SIG-M5 (cell line): ENCODE results near the gene TBX21.

Experiments
- DNase-seq: peaks from one replicate; lab custom pipeline; 2025; lab: John Stamatoyannopoulos, UW

Gene TBX21, protein sequence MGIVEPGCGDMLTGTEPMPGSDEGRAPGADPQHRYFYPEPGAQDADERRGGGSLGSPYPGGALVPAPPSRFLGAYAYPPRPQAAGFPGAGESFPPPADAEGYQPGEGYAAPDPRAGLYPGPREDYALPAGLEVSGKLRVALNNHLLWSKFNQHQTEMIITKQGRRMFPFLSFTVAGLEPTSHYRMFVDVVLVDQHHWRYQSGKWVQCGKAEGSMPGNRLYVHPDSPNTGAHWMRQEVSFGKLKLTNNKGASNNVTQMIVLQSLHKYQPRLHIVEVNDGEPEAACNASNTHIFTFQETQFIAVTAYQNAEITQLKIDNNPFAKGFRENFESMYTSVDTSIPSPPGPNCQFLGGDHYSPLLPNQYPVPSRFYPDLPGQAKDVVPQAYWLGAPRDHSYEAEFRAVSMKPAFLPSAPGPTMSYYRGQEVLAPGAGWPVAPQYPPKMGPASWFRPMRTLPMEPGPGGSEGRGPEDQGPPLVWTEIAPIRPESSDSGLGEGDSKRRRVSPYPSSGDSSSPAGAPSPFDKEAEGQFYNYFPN

DNA sequence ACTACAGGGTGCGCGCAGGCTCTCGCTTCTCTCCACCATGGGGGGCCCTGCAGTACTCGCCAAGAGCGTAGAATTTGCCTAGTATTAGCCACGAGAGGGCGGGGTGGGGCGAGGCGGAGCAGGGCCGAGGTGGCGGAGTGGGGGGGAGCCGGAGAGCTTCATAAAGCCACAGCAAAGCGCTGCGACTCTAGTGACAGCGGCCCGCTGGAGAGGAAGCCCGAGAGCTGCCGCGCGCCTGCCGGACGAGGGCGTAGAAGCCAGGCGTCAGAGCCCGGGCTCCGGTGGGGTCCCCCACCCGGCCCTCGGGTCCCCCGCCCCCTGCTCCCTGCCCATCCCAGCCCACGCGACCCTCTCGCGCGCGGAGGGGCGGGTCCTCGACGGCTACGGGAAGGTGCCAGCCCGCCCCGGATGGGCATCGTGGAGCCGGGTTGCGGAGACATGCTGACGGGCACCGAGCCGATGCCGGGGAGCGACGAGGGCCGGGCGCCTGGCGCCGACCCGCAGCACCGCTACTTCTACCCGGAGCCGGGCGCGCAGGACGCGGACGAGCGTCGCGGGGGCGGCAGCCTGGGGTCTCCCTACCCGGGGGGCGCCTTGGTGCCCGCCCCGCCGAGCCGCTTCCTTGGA, at the start of gene TBX21:
Gene TBX21 (plus strand): TSS at position 190 of the 627 bp plus-strand sequence. CDS start 219 bp downstream, at position 409.
- peak; percentile 48 for DNase-seq

DNA sequence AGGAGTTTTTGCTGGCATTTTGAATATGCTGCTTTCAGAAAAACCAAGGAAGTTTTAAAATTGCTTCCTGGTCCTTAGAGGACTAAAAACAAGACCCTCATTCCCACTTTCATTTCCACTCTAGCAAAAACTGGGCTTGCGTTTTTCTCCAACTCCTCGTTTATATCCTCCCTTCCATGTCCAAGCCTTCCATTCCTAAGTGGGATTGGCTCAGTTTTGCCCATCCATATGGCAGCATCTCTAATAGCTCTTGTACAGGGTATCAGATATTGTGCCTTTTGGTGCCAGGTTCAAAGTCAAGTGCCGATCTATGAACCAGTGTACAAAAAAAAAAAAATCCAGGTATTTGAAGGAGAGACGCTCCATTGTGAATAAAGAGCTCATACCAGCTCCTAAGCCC, 49.0 kb upstream of the TBX21 start:
- DNase-seq = no peak

DNA sequence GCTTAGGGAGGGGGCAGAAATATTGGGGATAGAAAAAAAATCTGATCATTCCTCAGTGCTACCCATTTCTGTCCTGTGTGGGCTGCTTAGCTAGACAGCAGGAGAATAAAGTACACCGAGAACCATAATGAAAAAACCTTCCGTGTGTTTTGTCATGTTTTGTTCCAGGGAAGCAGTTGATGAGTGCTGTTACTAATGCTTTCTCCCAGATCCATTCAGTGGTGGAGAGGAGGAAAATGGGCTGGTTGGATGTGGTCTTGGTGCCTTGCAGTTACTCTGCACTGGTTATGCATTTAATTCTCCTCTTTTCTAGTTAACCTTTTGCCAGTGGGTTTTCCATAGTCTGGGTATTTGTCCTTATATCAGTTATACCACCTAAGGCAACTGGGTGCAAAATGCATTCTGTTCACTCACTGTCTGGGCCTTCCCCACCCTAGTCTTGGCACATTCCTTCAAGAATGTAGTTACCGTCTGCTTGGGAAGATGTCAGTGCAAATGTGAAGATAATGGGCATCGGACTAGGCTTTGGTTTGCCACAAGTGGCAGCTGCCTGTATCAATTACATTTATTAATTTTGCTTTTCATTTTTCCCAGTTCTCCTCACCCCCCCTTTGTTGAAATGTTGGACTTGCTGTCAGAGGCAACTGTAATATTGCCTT, 48.4 kb upstream of the TBX21 start:
- no peak for DNase-seq

DNA sequence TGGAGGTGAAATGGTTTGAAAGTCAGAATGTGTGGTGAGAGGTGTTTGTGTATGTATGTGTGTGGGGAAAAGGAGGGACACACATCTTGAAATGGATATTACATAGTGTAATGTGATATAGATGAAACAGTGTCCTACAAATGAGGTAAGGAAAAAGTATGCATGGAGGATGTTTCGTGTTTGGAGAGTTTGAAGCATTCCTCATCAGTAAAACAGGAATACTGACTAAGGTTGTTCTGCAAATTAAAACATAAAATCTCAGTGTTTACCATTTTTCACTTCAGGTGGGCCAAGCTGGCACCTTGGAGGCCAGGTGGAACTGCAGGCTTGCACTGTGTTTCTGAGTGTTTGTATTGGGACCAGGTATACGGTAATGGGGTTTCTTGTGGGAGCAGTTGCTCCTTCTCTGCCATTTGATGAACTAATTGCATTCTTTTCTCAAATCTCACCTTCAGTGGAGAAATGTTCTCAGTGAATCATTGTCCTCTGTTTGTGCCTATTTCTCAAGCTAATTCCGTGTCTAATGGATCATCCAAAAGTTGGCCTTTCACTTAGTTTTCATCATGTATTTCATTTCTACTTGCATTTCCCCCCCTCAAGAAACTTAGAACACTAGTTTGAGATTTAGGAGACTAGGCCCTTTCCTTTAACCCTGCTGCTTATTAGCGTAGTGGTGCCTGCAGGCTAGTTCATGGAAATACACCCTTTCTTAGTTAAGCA, 47.3 kb upstream of the TBX21 start:
- no peak for DNase-seq

DNA sequence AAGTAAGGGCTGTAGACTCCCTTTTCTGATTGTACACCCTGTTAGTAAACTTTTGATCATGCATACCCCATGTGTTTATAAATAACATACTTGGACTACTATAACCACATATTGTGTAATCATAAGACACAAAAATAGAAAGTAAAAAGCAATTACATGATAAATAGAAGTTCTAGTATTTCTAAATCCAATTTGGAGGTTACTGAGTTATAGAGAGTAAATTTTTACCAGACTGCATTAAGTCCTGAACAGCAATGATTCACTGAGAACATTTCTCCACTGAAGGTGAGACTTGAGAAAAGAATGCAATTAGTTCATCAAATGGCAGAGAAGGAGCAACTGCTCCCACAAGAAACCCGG, 46.8 kb upstream of the TBX21 start:
- DNase-seq = no peak

DNA sequence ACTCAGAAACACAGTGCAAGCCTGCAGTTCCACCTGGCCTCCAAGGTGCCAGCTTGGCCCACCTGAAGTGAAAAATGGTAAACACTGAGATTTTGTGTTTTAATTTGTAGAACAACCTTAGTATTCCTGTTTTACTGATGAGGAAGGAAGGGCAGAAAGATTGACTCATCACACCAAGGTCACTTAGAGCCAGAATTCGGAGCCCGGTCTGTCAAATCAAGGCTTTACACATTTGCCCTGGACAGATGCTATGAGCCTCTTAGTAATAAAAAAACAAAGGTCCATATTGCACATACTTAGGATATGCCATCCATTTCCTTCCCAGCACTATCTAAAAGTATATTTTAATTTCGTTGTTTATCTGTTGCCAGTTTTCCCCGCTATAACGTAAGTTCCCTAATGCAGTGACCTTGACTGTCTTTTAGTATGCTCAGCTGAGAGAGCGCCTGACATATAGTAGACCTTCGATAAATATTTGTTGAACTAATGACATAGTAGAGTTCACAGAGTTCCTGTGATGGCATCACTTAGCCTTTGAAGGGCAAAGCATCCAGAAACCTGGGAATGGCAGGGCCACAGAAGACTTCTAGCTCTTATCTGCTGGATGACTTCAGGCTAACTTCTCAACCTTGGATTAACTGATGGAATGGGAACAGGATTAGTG, 46.2 kb upstream of the TBX21 start:
- no peak for DNase-seq

DNA sequence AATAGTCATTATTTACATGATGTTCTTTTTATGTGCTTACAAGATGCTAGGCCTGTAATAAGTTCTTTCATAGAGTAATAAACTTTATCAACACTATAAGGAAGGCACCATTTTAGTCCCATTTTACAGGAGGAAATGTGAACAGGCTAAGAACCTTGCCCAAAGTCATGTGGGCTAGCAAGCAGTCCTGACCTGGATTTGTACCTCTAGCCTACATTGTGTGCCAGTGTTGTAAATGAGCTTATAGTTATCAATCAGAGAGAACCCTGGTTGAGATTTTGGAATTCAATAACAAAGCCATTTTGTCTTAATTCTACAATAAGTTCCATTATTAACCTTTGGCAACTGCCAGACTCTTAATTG, 45.7 kb upstream of the TBX21 start:
- DNase-seq = no peak

DNA sequence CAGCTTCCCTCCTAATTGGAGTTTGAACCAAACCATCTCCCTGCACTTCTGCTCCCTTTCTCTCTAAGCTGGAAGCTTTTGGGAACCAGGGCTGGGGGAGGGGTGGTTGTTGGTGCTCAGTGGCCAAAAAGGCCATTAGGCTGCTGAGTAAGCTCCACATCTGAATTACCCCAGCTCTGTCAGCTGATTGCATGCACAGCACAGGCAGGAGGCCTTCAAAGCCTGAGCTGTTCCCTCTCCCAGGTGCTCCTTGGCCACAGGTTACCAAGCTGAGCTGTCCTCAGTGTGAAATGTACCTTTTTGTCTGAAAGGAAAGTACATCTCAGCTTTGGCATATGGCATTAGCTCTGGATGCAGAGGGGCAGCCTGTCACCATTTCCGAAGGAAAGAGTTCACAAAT, 45.3 kb upstream of the TBX21 start:
- no peak for DNase-seq

DNA sequence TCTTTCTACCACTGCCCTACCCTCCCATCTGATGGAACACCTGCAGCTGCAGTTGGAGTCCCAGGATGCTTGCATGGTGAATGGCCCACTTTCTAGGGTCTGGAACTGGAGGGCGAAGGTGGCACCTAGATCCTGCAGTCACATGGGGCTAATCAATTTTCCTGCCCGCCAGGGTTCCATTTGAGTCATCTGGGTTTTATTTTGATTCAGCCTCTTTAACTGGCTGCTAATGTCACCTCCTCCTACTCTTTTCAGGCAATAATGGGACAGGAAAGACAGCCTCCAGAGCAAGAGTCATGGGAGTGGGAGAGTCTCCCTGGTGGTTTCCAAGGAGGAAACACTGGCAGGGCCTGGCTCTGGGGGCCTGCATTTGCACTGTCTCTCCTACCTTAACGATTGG, 42.9 kb upstream of the TBX21 start:
- DNase-seq = no peak

DNA sequence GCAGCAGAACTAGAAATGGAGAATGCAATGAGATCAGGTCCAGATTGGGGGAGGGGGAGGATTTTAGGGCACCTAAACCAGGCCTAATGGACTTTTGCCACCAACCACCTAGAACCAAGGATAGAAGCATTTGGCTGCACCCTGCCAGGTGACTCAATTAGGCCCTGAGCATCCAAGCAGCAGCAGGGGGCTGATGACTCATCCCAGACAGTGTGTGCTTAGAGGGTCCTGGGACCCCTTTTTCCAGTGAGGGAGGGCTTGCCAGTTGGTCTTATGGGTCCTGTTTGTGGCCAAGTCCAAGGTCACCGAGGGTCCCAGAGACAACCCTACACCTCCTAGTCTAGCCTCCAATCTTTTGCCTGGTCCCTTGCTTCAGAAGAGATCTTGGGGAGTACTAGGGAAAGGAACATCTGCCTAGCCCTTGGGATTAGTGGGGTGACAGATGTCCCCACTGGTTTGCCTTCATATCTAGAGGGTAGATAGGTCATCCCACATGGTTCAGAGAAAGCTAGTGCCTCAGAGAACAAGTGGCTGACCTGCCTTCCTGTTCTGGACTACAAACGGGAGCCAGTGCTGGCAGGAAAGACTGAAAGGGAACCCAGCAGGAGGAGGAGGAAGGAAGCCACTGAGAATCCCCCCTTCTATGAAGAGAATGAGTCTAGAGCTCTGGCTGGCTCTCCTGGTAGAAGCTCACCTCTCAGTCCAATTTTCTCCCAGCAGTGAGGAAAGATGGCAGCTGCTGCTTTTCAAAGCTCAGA, 40.7 kb upstream of the TBX21 start:
- DNase-seq = no peak

DNA sequence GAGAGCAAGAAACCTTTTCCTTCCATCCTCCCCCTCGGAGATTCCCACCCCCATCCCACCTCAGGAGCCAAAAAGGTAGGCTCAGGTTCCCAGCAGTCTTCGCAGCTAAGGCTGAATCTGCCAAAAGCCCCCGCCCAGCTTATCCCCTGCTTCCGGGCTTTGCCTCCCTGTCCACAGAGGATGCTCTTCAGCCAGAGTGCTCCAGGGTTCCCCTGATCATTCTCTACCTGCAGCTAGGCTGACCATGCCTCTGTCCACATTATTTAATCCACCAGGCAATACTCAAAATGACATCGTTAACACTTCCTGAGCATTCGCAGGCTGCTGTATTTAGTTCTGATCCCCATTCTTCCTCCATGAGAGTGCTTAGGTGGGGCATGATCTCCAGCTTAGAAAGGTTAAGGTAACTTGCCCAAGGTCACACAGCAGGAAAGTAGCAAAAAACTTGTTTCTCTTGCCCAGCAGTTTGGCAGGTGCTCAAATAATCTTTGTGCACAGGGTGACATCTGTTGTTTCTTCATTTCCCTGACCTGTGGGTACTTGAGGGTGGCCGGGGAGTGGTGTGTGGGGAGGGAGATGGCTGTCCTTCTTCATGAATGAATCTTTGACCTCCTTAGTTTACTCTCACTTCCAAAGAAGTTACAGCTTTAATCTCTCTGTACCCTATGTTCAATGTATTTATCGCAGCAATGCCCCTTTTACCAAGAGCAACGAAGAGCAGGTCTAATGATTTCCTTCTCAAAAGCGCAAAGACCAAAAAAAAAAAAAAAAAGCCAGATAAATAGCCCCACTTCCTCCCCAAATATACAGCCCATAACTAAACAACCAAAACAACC, 39.9 kb upstream of the TBX21 start:
- no peak for DNase-seq

DNA sequence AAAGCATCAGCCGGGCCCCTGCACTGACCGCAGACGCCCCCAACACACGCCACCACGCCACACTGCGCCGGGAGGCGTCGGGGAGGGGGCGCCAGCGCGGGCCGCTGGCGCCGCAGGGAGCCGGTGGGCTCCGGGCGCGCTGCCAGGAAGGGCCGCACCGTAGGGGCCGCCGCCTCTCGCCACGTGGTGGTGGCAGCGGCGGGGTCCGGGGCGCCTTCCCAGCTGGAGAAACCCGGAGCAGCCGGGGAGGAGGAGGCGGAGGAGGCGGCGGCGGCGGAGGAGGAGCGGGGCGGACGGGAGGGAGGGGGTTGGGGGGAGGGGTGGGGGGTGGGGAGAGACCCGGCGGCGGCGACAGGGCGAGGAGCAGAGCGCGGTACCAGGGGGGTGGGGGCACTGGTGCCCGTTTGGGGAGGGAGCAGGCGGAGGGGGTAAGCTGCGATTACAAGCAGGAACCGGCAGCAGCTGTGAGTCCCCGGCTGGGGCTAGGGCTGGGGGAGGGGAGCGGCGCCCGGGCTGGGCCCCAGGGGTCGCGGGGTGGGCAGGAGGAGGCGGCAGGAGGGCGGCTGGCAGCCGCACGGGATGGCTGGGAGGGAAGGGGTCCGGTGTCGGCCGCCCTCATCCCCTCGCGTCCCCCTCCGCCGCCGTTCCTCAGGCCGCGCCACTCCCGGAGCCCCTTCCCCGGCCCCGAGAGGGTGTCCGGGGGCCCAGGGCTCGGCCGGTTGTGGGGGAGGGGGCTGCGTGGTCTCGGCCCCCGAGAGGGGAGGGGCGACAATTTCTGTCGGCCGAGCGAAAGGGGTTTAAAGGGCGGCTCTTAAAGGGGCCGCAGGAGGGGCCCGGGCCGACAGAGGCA, 39.1 kb upstream of the TBX21 start, which contains the start of gene TBKBP1:
Gene TBKBP1 (plus strand): TSS at position 431 of the 850 bp plus-strand sequence. CDS start 1,952 bp downstream, outside the sequence.
- no peak for DNase-seq

DNA sequence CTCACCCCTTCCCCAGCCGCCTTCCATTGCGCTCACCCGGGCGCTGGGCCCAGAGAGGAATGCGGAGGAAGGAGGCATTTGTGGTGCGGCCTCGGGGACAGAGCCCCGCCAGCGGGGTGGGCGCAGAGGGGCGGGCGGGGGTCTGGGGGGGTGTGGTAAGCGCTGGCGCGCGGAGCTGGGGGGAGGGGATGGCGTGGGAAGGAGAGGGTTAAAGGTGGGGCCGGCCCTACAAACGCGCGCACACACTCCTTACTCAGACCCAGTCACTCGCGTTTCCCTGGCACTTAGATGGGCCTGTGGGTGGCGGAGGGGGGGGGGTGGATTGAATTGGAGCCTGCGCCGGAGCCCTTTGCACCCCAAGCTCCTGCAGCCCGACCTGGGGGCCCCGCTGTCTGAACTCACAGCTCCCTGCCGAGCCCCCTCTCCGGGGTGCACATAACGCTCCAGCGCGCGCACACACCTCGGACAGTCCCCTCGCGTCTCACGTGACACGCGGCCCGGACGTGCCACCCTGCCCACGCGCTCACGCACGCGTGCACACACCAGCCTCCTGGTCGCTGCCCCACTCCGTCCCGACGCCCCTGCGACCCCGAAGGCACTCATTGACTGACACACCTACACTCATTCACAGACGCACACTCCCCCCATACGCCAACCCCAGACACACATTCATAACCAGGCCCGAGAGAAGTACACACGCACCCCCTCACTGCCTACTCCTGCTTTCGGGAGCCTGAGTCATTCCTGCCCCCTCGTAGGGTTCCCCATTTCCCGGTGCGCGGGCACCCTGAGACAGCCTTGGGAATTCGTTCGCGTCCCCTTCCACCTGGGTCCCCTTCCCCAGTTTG, 38.2 kb upstream of the TBX21 start:
- DNase-seq = no peak

DNA sequence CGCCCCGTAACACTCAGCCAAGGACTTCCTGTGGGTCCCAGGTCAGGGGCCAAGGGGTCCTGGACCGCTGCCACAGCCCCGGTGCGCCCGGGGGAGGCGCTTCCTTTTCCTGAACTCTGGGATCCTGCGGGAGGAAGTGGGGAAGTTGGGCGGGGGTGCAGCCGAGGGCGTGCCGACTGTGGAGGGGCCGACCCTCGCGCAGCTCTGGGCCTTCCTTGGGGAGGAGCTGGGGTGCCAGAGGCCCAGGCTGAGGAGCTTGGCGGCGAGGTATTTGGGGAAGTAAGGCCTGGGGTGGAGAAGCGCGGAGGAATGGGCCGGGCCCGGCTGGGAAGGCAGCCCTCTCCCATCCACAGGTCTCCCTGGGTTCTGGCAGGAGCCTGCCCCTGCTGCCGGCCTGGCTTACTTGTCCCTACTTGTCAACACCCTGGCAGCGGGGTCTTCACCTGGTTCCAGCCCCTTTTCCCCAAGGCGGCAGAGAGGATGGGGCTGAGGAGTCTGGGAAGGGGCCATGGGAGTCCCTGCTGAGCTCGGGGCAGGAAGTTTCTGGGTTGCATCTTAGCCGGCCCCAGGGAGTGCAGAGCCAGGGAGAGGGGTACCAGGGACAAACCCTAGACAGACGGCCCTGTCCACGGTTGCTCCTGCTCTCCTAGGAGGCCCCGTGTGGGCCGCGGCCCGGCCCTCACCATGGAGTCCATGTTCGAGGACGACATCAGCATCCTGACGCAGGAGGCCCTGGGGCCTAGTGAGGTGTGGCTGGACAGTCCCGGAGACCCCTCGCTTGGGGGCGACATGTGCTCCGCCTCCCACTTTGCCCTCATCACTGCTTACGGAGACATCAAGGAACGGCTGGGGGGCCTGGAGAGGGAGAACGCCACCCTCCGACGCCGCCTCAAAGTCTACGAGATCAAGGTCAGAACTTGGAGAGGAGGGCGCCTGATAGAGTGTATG, 37.3 kb upstream of the TBX21 start:
- no peak for DNase-seq

DNA sequence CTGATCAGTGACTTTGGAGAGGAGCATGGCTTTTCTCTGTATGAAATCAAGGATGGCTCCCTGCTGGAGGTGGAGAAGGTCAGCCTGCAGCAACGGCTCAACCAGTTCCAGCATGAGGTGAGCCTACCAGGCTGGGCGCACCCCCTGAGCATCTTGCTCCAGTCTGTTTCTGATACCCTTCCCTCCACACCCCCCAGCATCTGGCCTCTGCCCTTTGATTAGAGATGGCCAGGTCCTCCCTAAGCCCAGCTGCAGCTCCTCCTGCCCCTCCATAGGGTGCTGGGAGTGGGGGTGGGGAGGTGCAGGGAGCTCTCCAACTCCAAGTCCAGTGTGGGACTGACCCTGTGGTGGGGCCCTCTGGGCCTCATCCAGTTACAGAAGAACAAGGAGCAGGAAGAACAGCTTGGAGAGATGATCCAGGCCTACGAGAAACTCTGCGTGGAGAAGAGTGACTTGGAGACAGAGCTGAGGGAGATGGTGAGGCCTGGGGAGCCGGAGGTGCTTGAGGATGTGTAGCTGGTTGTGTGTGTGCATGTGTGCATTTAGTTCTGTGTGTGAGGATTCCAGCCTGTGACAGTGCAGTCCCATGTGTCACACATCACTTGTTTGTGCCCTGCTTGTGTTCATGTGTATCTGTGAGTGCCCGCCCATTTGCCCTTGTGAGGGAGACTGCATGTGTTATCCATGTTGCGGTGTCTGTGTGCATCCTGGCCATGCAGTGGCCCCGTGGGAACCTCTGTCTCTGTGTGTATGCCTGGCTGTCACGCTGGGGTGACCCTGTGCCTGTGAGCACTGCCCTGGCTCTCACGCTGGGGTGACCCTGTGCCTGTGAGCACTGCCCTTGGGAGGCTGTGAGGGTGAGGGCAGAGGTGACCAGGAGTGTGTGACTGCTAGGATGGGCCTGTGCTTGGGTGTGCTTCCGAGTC, 36.1 kb upstream of the TBX21 start:
- DNase-seq = no peak
